Thymus (tissue), 11 donors: ENCODE data around the gene CD55. TPM values are rescaled to one million over a fixed set of nuclear protein-coding genes. Genes with fewer than 3 reads are reported as not detected.
A peak's percentile ranks its signal among the peaks of the same experiment; 100 is the strongest.

Source experiments
- DNase-seq, 9 donors: peaks; one replicate each; pipeline ENCODE4 v3.0.0-alpha.2; 2013; ENCODE audit warnings: low spot score in 9 of 9, low read depth in 6 of 9, missing footprints in 1 of 9
- H3K27ac ChIP-seq, 2 donors: one replicate each; pipeline ENCODE4 v1.5.1; 2013; ENCODE audit warnings: control low read depth in 1 of 2, low read depth in 1 of 2, low read length in 1 of 2, mild to moderate bottlenecking in 1 of 2, moderate library complexity in 1 of 2
- H3K27me3 ChIP-seq, 2 donors: one replicate each; pipeline ENCODE4 v1.5.1; 2013; ENCODE audit warnings: low read length in 1 of 2; ENCODE audit not compliant: control insufficient read depth in 2 of 2, insufficient read depth in 1 of 2
- H3K36me3 ChIP-seq, 2 donors: one replicate each; pipeline ENCODE4 v1.5.1; 2013; ENCODE audit warnings: low read length in 1 of 2, mild to moderate bottlenecking in 1 of 2, moderate library complexity in 1 of 2; ENCODE audit not compliant: control insufficient read depth in 2 of 2, insufficient read depth in 2 of 2
- H3K4me1 ChIP-seq, 2 donors: one replicate each; pipeline ENCODE4 v1.5.1; 2013; ENCODE audit warnings: low read length in 2 of 2; ENCODE audit not compliant: control insufficient read depth in 2 of 2, insufficient read depth in 2 of 2
- H3K4me3 ChIP-seq, 2 donors: one replicate each; pipeline ENCODE4 v1.5.1; 2013; ENCODE audit warnings: low read length in 2 of 2, control low read depth in 1 of 2, mild to moderate bottlenecking in 1 of 2
- H3K9me3 ChIP-seq, 2 donors: one replicate each; pipeline ENCODE4 v1.5.1; 2013; ENCODE audit warnings: low read length in 1 of 2, mild to moderate bottlenecking in 1 of 2; ENCODE audit not compliant: control insufficient read depth in 2 of 2, insufficient read depth in 1 of 2
- WGBS: extraction: QIAGEN DNeasy Blood & Tissue Kit; methylation state at CpG from one replicate; pipeline ENCODE4 v1.1.7; 2013; 5-methylcytosine and 5-hydroxymethylcytosine counted together
- polyA plus RNA-seq: library from polyadenylated mRNA; stranded (reverse); fragments of 200-250 nt; gene quantifications from one replicate; pipeline ENCODE4 v1.2.3, GENCODE V29; 2013
- total RNA-seq: library from RNA; stranded (reverse); fragments of 120-200 nt; gene quantifications from one replicate; pipeline ENCODE4 v1.2.4, GENCODE V29; 2013
- donor health status: healthy.

The CD55 gene
- total and polyA plus RNA-seq, 2 donors: 11.9 to 47.3 TPM

DNA sequence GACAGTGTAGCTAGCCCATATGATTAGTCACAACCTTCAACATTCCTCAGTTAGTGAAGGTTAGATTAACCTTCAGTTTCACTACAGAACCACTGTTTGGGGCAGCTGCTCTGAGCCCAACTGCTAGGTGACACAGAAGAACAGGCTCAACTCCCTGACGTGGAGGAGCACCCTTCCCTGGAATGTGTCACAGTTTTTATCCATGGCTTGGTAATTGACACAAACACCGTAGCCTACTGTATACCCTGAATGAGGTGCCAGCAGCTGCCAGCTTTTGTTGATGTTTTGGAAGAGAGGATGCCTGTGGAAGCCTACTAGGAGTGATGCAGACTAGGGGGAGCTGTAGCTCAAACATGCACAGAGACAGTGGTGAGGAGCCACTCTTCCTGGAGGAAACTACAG, 76.0 kb downstream of the CD55 start:
- Histone ChIP-seq H3K4me3 (no peak overlapping the region), H3K27me3 (no peaks in the 10 kb centered on the region), H3K36me3 (no peaks in the 10 kb centered on the region), H3K9me3 (no peaks in the 10 kb centered on the region), H3K4me1 (no peaks in the 10 kb centered on the region), H3K27ac (no peak overlapping the region)
- WGBS: 90% methylated on average over 2 of the region's 2 CpGs
- no peak for DNase-seq

DNA sequence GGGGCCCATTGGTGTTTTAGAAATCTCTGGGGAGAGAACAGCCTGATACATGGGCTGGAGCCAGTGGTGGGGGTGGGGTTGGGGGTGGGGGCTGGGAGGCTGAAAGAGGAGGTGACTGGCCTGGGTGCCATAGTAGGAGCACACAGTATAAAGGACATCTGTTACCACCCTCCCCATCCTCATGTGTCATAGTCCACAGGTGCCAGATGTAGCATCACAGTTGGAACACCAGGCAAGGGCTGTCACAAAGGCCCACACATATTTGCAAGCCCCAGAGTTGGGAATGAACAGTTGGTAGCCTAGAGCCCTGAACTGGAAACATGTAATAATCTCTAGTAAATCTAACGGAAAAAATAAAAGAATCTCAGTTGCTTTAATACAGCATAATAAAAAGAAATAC, 77.5 kb downstream of the CD55 start:
- no peak overlapping the region for H3K27ac ChIP-seq
- H3K4me3 ChIP-seq: no peak overlapping the region
- no peaks in the 10 kb centered on the region for H3K27me3 ChIP-seq
- no peaks in the 10 kb centered on the region for H3K9me3 ChIP-seq
- H3K4me1 ChIP-seq: no peaks in the 10 kb centered on the region
- WGBS: 99% methylated on average over 1 of the region's 1 CpG
- H3K36me3 ChIP-seq: no peaks in the 10 kb centered on the region
- DNase-seq: no peak

DNA sequence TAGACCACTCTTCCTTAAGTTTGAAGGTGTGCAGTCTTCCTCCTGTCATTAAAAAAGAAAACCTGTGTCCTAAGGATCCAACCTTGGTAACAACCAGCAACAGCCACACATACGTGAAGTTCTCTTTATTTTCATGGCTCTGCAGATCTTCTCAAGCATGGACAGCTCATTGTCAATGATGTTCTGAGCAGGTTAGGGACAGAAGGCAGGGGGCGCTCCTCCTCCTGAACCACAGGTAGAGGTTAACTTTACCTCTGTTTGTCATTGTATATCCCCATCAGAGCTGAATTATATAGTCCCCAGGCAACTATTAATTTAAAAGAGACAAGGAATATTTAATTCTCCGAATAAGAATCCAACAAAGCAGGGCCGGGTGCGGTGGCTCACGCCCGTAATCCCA, 80.1 kb downstream of the CD55 start:
- 98% methylated on average over 7 of the region's 7 CpGs for WGBS
- Histone ChIP-seq H3K36me3 (no peaks in the 10 kb centered on the region), H3K9me3 (no peaks in the 10 kb centered on the region), H3K4me1 (no peaks in the 10 kb centered on the region), H3K4me3 (no peak overlapping the region), H3K27me3 (no peaks in the 10 kb centered on the region), H3K27ac (no peak overlapping the region)
- no peak for DNase-seq

DNA sequence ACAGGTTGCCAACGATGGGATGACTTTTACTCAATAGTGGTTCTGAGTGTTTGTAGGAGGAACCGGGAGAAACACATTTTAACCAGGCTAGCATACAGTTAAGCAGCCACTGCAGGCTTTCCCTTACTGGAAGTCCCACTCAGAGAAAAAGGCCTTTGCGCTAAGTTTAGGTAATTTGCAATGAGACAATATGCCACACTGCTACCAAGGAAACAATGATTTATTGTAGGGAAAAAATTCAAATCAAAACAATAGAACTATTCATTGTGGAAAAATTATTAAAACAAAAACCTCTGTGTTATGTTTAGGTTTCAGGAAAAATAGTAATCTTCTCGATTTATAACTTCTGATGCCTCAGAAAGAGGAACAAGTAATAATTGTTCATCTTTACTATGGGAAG, 81.3 kb downstream of the CD55 start:
- Histone ChIP-seq H3K9me3 (no peaks in the 10 kb centered on the region), H3K4me3 (no peak overlapping the region), H3K27ac (no peak overlapping the region), H3K4me1 (no peaks in the 10 kb centered on the region), H3K36me3 (no peaks in the 10 kb centered on the region), H3K27me3 (no peaks in the 10 kb centered on the region)
- WGBS: 80% methylated on average over 4 of the region's 4 CpGs
- no peak for DNase-seq

DNA sequence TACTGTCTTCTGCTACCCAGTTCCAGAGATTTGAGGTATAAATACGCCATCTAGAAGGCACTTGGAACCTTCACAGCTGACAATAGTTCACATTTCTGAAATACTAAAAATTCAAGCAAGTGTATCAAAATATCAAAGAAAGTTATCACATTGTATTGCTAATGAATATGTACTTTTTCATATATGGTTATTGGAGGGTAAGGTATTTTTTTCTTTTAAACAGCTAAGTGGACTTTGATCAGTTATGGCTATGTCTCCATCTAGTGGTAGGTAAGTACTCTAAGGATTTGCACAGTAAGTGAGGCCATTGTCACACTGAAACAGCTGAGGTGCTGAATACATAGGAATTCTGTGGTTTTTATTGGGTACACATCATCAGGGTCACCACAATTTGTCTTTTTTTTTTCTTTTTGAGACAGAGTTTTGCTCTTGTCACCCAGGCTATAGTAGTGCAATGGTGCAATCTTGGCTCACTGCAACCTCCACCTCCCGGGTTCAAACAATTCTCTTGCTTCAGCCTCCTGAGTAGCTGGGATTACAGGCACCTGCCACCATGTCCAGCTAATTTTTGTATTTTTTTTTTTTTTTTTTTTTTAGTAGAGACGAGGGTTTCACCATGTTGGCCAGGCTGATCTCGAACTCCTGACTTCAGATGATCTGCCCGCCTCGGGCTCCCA, 83.5 kb downstream of the CD55 start:
- Histone ChIP-seq H3K36me3 (no peaks in the 10 kb centered on the region), H3K4me1 (no peaks in the 10 kb centered on the region), H3K27me3 (no peaks in the 10 kb centered on the region), H3K9me3 (no peaks in the 10 kb centered on the region), H3K4me3 (no peak overlapping the region), H3K27ac (no peak overlapping the region)
- WGBS: 90% methylated on average over 6 of the region's 6 CpGs
- peak in 8 of 9 donors; percentile 34 to 74 (median 40) for DNase-seq

DNA sequence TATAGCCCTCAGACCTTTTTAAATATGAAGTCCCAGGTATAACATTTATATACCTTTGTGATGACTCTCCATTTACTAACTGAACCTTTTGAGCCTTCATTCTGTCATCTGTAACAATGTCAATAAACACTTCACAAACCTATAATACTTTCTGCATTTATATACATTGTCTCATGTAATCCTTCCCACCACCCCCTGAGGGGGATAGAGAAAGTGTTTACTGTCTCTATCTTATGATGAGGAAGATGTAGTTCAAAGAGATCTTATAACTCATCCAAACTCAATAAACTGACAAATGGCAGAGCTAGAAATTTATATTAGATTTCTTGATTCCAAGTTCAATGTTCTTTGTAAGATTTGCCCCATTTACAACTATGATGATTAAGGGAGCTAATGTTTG, 84.3 kb downstream of the CD55 start:
- no peak for DNase-seq
- Histone ChIP-seq H3K27ac (no peak overlapping the region), H3K4me3 (no peak overlapping the region)

DNA sequence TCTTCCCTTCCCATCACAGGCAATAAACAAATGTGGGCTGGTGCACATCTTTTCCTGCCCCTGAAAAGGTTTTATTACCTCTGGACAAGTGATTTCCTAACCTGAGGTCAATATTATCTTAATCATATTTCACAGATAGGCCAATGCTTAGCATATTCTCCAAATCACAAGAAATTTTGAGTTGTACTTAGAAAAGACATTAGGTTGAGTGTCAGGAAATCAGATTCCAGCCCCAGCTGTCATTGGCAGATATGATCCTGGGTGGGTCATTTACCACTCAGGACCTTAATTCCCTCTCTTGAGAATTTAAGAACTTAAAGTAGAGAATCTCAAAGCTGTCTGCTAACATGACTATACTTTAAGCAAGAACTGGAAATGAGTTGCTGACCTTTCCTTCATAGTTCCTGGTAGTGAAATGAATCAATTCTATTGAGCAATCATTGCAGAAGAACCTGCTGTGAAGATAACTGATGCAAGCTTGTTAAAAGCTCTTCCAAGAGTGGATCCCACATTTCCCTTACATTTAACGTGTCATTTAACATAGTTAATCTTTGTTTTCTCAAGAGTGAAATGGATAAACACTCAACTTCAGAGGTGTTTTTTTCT, 86.3 kb downstream of the CD55 start:
- 86% methylated on average over 1 of the region's 1 CpG for WGBS
- Histone ChIP-seq H3K36me3 (no peaks in the 10 kb centered on the region), H3K4me3 (no peak overlapping the region), H3K9me3 (no peaks in the 10 kb centered on the region), H3K4me1 (no peaks in the 10 kb centered on the region), H3K27ac (no peak overlapping the region), H3K27me3 (no peaks in the 10 kb centered on the region)
- no peak for DNase-seq

More for the DNA sequence above, 84.3 kb downstream of the CD55 start:
- Histone ChIP-seq H3K27me3 (no peaks in the 10 kb centered on the region), H3K4me1 (no peaks in the 10 kb centered on the region), H3K9me3 (no peaks in the 10 kb centered on the region), H3K36me3 (no peaks in the 10 kb centered on the region)

Other genes with a start within 250 kb of the CD55 start
- gene C4BPB, start 232.8 kb upstream of the CD55 start, total RNA-seq: 0.71 TPM
- gene C4BPB, start 232.8 kb upstream of the CD55 start, polyA plus RNA-seq: 1.1 TPM
- 0.09 TPM for gene C4BPA, start 217.4 kb upstream of the CD55 start, total RNA-seq
- gene C4BPA, start 217.4 kb upstream of the CD55 start, polyA plus RNA-seq: 0.32 TPM
- gene CR2, start 132.7 kb downstream of the CD55 start, total RNA-seq: 8.5 TPM
- 4.6 TPM for gene CR2, start 132.7 kb downstream of the CD55 start, polyA plus RNA-seq
- gene CR1, start 174.5 kb downstream of the CD55 start, total RNA-seq: 1.5 TPM
- 1.6 TPM for gene CR1, start 174.5 kb downstream of the CD55 start, polyA plus RNA-seq